IPS-NIHi11 (cell line): ENCODE measurements around the gene FOXD4L6.
"Not testable (repeated sequence)": the region's sequence is repeated elsewhere in the genome, so short reads cannot be mapped to it uniquely, and the experiment has no call there.

Experiments
- DNase-seq: peaks from one replicate; pipeline ENCODE4 v3.0.0; 2012; ENCODE audit warnings: mixed read lengths, low spot score

Gene FOXD4L6

GRCh38 chr9:41128581-41128980, at the start of gene FOXD4L6:
FOXD4L6 (minus strand) TSS chr9:41128681; CDS start chr9:41128383, 298 bp downstream.
- not testable (repeated sequence) for DNase-seq

- DNase-seq, result not testable (repeated sequence)
Observed at GRCh38 chr9:41174994-41175393, 46.5 kb upstream of the FOXD4L6 start.

- not testable (repeated sequence) for DNase-seq
Observed at GRCh38 chr9:41150116-41150515, 21.6 kb upstream of the FOXD4L6 start.

- DNase-seq, result not testable (repeated sequence)
Observed at GRCh38 chr9:41141878-41142277, 13.4 kb upstream of the FOXD4L6 start.

- not testable (repeated sequence) for DNase-seq
Observed at GRCh38 chr9:41126746-41127446, 1.6 kb downstream of the FOXD4L6 start.

GRCh38 chr9:41125936-41126335, 2.5 kb downstream of the FOXD4L6 start:
- not testable (repeated sequence) for DNase-seq

- DNase-seq, result not testable (repeated sequence)
Observed at GRCh38 chr9:41125109-41125658, 3.3 kb downstream of the FOXD4L6 start.

- not testable (repeated sequence) for DNase-seq
Observed at GRCh38 chr9:41124250-41125108, 4.0 kb downstream of the FOXD4L6 start.

- DNase-seq, result not testable (repeated sequence)
Observed at GRCh38 chr9:41123812-41124211, 4.7 kb downstream of the FOXD4L6 start.

- not testable (repeated sequence) for DNase-seq
Observed at GRCh38 chr9:41123396-41123795, 5.1 kb downstream of the FOXD4L6 start.

GRCh38 chr9:41120696-41121095, 7.8 kb downstream of the FOXD4L6 start:
- not testable (repeated sequence) for DNase-seq

GRCh38 chr9:41119719-41120118, 8.8 kb downstream of the FOXD4L6 start:
- DNase-seq, result not testable (repeated sequence)

- DNase-seq, result not testable (repeated sequence)
Observed at GRCh38 chr9:41119311-41119710, 9.2 kb downstream of the FOXD4L6 start.

GRCh38 chr9:41113348-41113747, 15.1 kb downstream of the FOXD4L6 start:
- DNase-seq, result not testable (repeated sequence)

GRCh38 chr9:41111414-41111813, 17.1 kb downstream of the FOXD4L6 start:
- not testable (repeated sequence) for DNase-seq

- DNase-seq, result not testable (repeated sequence)
Observed at GRCh38 chr9:41110913-41111312, 17.6 kb downstream of the FOXD4L6 start.

GRCh38 chr9:41109253-41109652, 19.2 kb downstream of the FOXD4L6 start:
- DNase-seq, result not testable (repeated sequence)

GRCh38 chr9:41108816-41109215, 19.7 kb downstream of the FOXD4L6 start:
- not testable (repeated sequence) for DNase-seq

- not testable (repeated sequence) for DNase-seq
Observed at GRCh38 chr9:41106472-41107116, 21.9 kb downstream of the FOXD4L6 start.

- not testable (repeated sequence) for DNase-seq
Observed at GRCh38 chr9:41105557-41106253, 22.8 kb downstream of the FOXD4L6 start.

GRCh38 chr9:41104542-41104941, 23.9 kb downstream of the FOXD4L6 start:
- DNase-seq, result not testable (repeated sequence)
